Upper lobe of left lung (tissue), 4 donors: Measurements from ENCODE around the gene NKD2.

Experiments used
- EP300 ChIP-seq, 4 donors: sonication (generic); formaldehyde crosslinking; IDR thresholded peaks; one replicate each; pipeline ENCODE4 v1.5.1; 2017; ENCODE audit warnings: antibody characterized with exemption in 4 of 4, control low read depth in 2 of 4
- POLR2A ChIP-seq, 4 donors: fragments of 450-650 bp; IDR thresholded peaks; one replicate each; pipeline ENCODE4 v1.5.1; 2016 to 2017; ENCODE audit warnings: antibody characterized with exemption in 4 of 4, mild to moderate bottlenecking in 2 of 4
- POLR2AphosphoS5 ChIP-seq, 2 donors: sonication (generic); formaldehyde crosslinking; IDR thresholded peaks; one replicate each; pipeline ENCODE4 v1.5.1; 2017; ENCODE audit warnings: antibody characterized with exemption in 2 of 2
- TF ChIP-seq, protein P1 (sequence below), 6 experiments: fragments of 450-650 bp in 4 of 6; fragments of 200-600 bp in 2 of 6; sonication (generic) in 2 of 6; IDR thresholded peaks; one replicate each; pipeline ENCODE4 v1.5.1; 2016 to 2019; ENCODE audit warnings: antibody characterized with exemption in 6 of 6

DNA sequence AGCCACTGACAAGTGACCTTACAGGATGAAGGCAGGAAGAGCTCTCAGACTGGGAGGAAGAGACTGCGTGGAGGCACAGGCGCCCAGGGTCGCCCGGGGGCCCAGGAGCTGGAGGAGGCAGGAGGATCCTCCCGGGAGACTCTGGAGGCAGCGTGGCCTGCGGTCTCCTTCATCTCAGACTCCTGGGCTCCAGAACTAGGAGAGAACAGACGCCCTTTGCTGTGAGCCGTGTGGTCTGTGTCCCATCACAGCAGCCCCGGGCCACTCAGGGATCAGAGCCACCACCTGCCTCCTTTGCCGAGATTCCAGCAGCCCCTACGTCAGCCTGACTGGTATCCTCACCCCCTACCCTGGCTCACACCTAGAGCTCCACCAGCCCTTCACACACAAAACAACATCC, 58.1 kb downstream of the NKD2 start:
- TF ChIP-seq, protein P1, sequence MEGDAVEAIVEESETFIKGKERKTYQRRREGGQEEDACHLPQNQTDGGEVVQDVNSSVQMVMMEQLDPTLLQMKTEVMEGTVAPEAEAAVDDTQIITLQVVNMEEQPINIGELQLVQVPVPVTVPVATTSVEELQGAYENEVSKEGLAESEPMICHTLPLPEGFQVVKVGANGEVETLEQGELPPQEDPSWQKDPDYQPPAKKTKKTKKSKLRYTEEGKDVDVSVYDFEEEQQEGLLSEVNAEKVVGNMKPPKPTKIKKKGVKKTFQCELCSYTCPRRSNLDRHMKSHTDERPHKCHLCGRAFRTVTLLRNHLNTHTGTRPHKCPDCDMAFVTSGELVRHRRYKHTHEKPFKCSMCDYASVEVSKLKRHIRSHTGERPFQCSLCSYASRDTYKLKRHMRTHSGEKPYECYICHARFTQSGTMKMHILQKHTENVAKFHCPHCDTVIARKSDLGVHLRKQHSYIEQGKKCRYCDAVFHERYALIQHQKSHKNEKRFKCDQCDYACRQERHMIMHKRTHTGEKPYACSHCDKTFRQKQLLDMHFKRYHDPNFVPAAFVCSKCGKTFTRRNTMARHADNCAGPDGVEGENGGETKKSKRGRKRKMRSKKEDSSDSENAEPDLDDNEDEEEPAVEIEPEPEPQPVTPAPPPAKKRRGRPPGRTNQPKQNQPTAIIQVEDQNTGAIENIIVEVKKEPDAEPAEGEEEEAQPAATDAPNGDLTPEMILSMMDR (IDR thresholded peaks at IDR 0.05): no peak
- no peak for TF ChIP-seq POLR2AphosphoS5 (IDR thresholded peaks at IDR 0.05)
- TF ChIP-seq POLR2A (IDR thresholded peaks at IDR 0.05): no peak
- no peak for TF ChIP-seq EP300 (IDR thresholded peaks at IDR 0.05)
